ENCODE results near the gene EFCAB8. TPM values are rescaled to one million over a fixed set of nuclear protein-coding genes. Genes with fewer than 3 reads are reported as not detected.

The EFCAB8 gene
- total RNA-seq, 1 experiment from 2014 or later = 0.09 TPM

- no peaks in the 10 kb centered on the region for H3K27me3 ChIP-seq (ENCODE audit: insufficient read depth, low read length)
- no peaks in the 10 kb centered on the region for H3K4me1 ChIP-seq (ENCODE audit: insufficient read depth, low read length)
- H2AFZ ChIP-seq (ENCODE audit: low read length) = no peak overlapping the region
- H3K23ac ChIP-seq (ENCODE audit: insufficient read length, low read depth, low read length) = no peak overlapping the region
- H2BK5ac ChIP-seq (ENCODE audit: insufficient read length, low read length) = no peak overlapping the region
- no peaks in the 10 kb centered on the region for H3K79me2 ChIP-seq (ENCODE audit: insufficient read depth, low read length)
- Mint-ChIP-seq H3K9me3 (no peaks in the 10 kb centered on the region), H3K27ac (no peak overlapping the region), H3K36me3 (ENCODE audit: insufficient read depth in 1 of 3, low read depth in 3 of 3) (no peaks in the 10 kb centered on the region), H3K27me3 (ENCODE audit: low read depth) (peaks cover 2% of the 10 kb centered on the region), H3K4me1 (no peaks in the 10 kb centered on the region), H3K4me3 (no peak overlapping the region)
- no peak overlapping the region for H2AK5ac ChIP-seq (ENCODE audit: insufficient read length, low read length)
- H3K4ac ChIP-seq (ENCODE audit: low read depth, low read length) = no peak overlapping the region
- H2BK20ac ChIP-seq (ENCODE audit: low read depth, low read length, poor library complexity, severe bottlenecking) = no peak overlapping the region
- no peak overlapping the region for H2BK120ac ChIP-seq (ENCODE audit: low read depth, low read length, poor library complexity, severe bottlenecking)
- no peaks in the 10 kb centered on the region for H3K9me3 ChIP-seq (ENCODE audit: control insufficient read depth, low read depth, low read length)
- no peak overlapping the region for H4K8ac ChIP-seq (replicated peaks; ENCODE audit: insufficient read length, low read depth, low read length)
- H4K91ac ChIP-seq (ENCODE audit: insufficient read length, low read depth, low read length) = no peak overlapping the region
- H3K4me2 ChIP-seq (ENCODE audit: insufficient read depth, insufficient read length, low read length) = no peak overlapping the region
- no peaks in the 10 kb centered on the region for H4K20me1 ChIP-seq (ENCODE audit: control insufficient read depth, insufficient read depth, insufficient read length)
- no peaks in the 10 kb centered on the region for H3K23me2 ChIP-seq (ENCODE audit: insufficient read length, low read depth, low read length, poor library complexity, severe bottlenecking)
- H4K5ac ChIP-seq (ENCODE audit: insufficient read length, low read depth, low read length) = no peak overlapping the region
- H3K56ac ChIP-seq (ENCODE audit: insufficient read length, low read depth, low read length) = no peak overlapping the region
- no peak overlapping the region for H2BK12ac ChIP-seq (ENCODE audit: insufficient read length, low read depth, low read length)
- no CpG with 5 or more reads among the region's 3 CpGs for WGBS (ENCODE audit: extremely low coverage, insufficient read length, low lambda C conversion rate)
- no peak for DNase-seq
- TF ChIP-seq CTCF (conservative IDR thresholded peaks at IDR 0.05) = no peak
- H3K18ac ChIP-seq (ENCODE audit: insufficient read length, low read depth, low read length) = no peak overlapping the region
- no peak overlapping the region for H3K27ac ChIP-seq (ENCODE audit: insufficient read length, low read depth, low read length)
- no peaks in the 10 kb centered on the region for H3K79me1 ChIP-seq (ENCODE audit: insufficient read depth, low read depth, low read length, poor library complexity, severe bottlenecking)
- no peak overlapping the region for H3K9ac ChIP-seq (ENCODE audit: extremely low read depth, insufficient read length, low read length)
- H3T11ph ChIP-seq (ENCODE audit: low read length) = no peak overlapping the region
- H2BK15ac ChIP-seq (ENCODE audit: low read depth, low read length) = no peak overlapping the region
- H3K14ac ChIP-seq (ENCODE audit: insufficient read depth, low read length) = no peak overlapping the region; the same call in 1 of the 2 replicates
These were observed 131.7 kb downstream of the EFCAB8 start for GRCh38 chr20:32990426-32990825.

Measured in H9 (cell line).